ENCODE results near the gene CGB5. TPM values are rescaled to one million over a fixed set of nuclear protein-coding genes. Genes with fewer than 3 reads are reported as not detected.

The CGB5 gene
- polyA plus RNA-seq, 2 of the 4 experiments (the other 2 are of a cell fraction), result 0.23 to 0.53 TPM

GRCh38 chr19:49057636-49058234, 14.1 kb downstream of the CGB5 start, which contains the start of gene CGB7:
Gene CGB7 (minus strand): TSS chr19:49057749. CDS start chr19:49055375, 2,374 bp downstream.
- Histone ChIP-seq H3K9me3 (no peaks in the 10 kb centered on the region), H3K4me2 (peak within 1 kb of the TSS; percentile 85), H3K27ac (peak within 1 kb of the TSS; percentile 64 to 87; a peak in 5 of 6 replicates), H3K4me1 (peaks cover 11% of the 10 kb centered on the region), H3K4me3 (peak within 1 kb of the TSS; percentile 54)
- FAIRE-seq, result no peak
- ChIA-PET POLR2A (interaction anchor here (1.5 kb wide), 1 partner anchor 39 kb away, joined by 4 read pairs; no protein-coding TSS in a partner anchor), CTCF (interaction anchor here (0.8 to 7.3 kb wide), 6 partner anchors 9 to 65 kb away, joined by 3 to 96 read pairs (median 16); partner anchors contain the start of genes GYS1, KCNA7 and RUVBL2)
- WGBS (ENCODE audit: missing lambda C conversion rate), result 53% methylated on average over 34 of the region's 38 CpGs
- peak; percentile 27 to 74; a peak in 3 of 6 replicates for ATAC-seq
- TF ChIP-seq SMC3 (IDR thresholded peaks at IDR 0.05) (no peak), CEBPB (IDR thresholded peaks at IDR 0.05) (no peak), MYC (IDR thresholded peaks at IDR 0.05; ENCODE audit: borderline replicate concordance, low read length) (no peak), POLR2AphosphoS2 (conservative IDR thresholded peaks at IDR 0.05; ENCODE audit: low read length) (no peak), ZC3H11A (IDR thresholded peaks at IDR 0.05) (no peak), ESRRA (IDR thresholded peaks at IDR 0.05; ENCODE audit: borderline replicate concordance, low read length) (no peak), TFCP2L1 (CRISPR knock-in tag; IDR thresholded peaks at IDR 0.05) (no peak), MAX (IDR thresholded peaks at IDR 0.05) (no peak), POLR2A (IDR thresholded peaks at IDR 0.05; ENCODE audit: low read length) (no peak)
- peak; percentile 57 to 77 for DNase-seq (ENCODE audit: low read depth in 1 of 2, low spot score in 1 of 2)

GRCh38 chr19:49058562-49058961, 14.9 kb downstream of the CGB5 start:
- WGBS (ENCODE audit: missing lambda C conversion rate), result 81% methylated on average over 10 of the region's 10 CpGs
- Histone ChIP-seq H3K4me1 (peaks cover 11% of the 10 kb centered on the region), H3K4me2 (no peak overlapping the region), H3K4me3 (no peak overlapping the region), H3K27ac (no peak overlapping the region), H3K9me3 (no peaks in the 10 kb centered on the region)
- ATAC-seq (peak in 1 of 2 experiments; percentile 39; a peak in 3 of 6 replicates), DNase-seq (ENCODE audit: low read depth in 1 of 2, low spot score in 1 of 2) (peak in 1 of 2 experiments; percentile 56), FAIRE-seq (no peak)
- TF ChIP-seq REST (IDR thresholded peaks at IDR 0.05) (no peak), EHF (CRISPR knock-in tag; IDR thresholded peaks at IDR 0.05) (no peak), KDM5A (IDR thresholded peaks at IDR 0.05) (no peak), HEYL (CRISPR knock-in tag; IDR thresholded peaks at IDR 0.05) (no peak), EHMT2 (IDR thresholded peaks at IDR 0.05; ENCODE audit: low read depth) (no peak), SMC3 (IDR thresholded peaks at IDR 0.05) (no peak), CEBPB (IDR thresholded peaks at IDR 0.05) (no peak), E2F6 (IDR thresholded peaks at IDR 0.05; ENCODE audit: borderline replicate concordance, low read depth) (no peak), HMGXB4 (CRISPR knock-in tag; IDR thresholded peaks at IDR 0.05; ENCODE audit: borderline replicate concordance) (no peak), ZNF302 (CRISPR knock-in tag; IDR thresholded peaks at IDR 0.05) (no peak), HOXA7 (CRISPR knock-in tag; IDR thresholded peaks at IDR 0.05) (no peak), CHD2 (IDR thresholded peaks at IDR 0.05; ENCODE audit: low read length, partially characterized antibody) (no peak), NR3C1 (IDR thresholded peaks at IDR 0.05) (no peak), ZSCAN20 (CRISPR knock-in tag; IDR thresholded peaks at IDR 0.05) (no peak), GATA3 (IDR thresholded peaks at IDR 0.05; ENCODE audit: borderline replicate concordance) (no peak), MAX (IDR thresholded peaks at IDR 0.05) (no peak), RNF2 (IDR thresholded peaks at IDR 0.05; ENCODE audit: borderline replicate concordance, low read depth) (no peak)
- POLR2A ChIA-PET, result interaction anchor here (1.5 kb wide), 1 partner anchor 39 kb away, joined by 4 read pairs; no protein-coding TSS in a partner anchor
- CTCF ChIA-PET, result interaction anchor here (1.0 to 7.3 kb wide), 7 partner anchors 14 to 150 kb away, joined by 3 to 96 read pairs (median 5); partner anchors contain the start of genes GYS1, KCNA7 and RUVBL2

Data from A549 (cell line).